Ramos (cell line): ENCODE results near the gene MAPK7.

Source experiments
- in situ Hi-C: fragments of 300-500 bp; cut with MboI; formaldehyde crosslinking; loops from one replicate; pipeline ENCODE4 v1.14.3; 2022; ENCODE audit warnings: low sequenced_read_pairs; ENCODE audit not compliant: unreplicated experiment

Gene MAPK7

DNA sequence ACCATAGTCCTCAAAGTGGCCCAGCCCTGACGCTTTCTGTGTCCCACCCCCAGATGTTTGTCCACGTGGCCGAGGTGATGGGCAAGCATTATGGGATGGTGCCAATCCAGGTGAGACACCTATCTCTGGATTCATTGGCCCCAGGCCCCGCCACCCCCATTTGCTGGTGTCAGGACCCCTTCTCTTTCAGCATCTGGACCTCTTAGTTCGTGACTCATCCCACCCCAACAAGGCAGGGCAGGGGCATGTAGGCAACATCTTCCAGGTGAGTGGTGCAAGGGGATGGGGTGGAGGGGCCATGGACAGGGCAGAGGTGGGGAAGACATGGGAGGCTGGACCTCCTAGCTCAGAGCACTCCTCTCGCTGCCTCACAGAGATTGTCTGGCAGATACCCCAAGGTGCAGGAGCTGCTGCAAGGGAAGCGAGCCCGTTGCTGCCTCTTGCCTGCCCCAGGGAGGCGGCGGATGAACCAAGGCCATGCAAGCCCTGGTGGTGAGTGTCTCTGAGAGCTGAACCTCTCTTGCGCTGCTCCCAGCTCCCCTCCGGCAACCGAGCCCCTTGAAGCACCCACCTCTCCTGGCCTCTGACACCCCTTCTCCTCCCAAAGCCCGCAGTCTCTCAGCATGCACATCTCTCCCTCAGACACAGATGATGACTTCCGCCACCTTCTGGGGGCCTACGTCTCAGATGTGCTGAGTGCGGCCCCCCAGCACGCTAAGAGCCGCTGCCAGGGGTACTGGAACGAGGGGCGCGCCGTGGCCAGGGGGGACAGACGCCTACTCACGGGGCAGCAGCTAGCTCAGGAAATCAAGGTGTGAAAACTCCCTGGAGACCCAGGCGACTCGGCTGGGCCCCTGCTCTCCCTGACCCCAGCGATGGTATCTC is 36.3 kb downstream of the MAPK7 start:
- in situ Hi-C loops: no loop called here

- in situ Hi-C loops: no loop called here
Observed at GRCh38 chr17:19415311-19415710, 37.0 kb downstream of the MAPK7 start.

DNA sequence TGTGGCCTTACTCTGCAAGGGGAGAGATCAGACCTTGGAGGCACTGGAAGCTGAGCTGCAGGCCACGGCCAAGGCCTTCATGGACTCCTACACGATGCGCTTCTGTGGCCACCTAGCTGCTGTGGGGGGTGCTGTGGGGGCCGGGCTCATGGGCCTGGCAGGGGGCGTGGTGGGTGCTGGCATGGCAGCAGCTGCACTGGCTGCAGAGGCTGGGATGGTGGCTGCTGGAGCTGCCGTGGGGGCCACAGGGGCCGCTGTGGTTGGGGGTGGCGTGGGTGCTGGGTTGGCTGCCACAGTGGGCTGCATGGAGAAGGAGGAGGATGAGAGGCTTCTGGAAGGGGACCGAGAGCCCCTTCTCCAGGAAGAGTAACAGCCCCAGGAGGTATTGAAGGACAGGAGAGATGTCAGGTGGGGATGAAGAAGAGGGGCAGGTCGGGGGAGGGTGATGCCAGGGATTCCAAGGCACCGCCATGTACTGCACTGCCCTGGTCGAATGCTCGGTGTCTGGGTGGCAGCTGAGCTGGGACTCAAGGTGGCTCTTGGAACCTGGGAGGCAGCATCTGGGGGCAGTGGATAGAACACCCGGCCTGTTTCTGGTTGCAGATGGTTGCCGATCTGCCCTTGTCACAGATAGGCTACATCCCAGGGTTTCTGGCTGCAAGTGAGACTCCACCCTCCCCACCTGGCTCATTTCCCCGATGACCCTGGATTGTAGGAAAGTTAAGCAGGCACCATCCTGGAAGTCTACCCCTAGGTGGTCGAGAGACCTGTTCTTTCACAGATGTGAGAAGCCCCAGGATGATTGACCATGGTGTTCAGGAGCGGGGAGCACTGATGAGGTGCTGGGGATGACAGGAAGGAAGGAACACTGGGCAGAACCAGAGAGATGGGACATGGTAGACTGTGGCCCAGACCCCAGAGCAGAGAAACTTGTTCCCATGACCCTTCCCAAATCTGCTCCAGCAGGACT is 37.8 kb downstream of the MAPK7 start:
- in situ Hi-C loops: no loop called here

GRCh38 chr17:19417611-19418010 is 39.3 kb downstream of the MAPK7 start:
- in situ Hi-C loops: no loop called here

GRCh38 chr17:19418251-19418992 is 40.1 kb downstream of the MAPK7 start:
- in situ Hi-C loops: no loop called here

DNA sequence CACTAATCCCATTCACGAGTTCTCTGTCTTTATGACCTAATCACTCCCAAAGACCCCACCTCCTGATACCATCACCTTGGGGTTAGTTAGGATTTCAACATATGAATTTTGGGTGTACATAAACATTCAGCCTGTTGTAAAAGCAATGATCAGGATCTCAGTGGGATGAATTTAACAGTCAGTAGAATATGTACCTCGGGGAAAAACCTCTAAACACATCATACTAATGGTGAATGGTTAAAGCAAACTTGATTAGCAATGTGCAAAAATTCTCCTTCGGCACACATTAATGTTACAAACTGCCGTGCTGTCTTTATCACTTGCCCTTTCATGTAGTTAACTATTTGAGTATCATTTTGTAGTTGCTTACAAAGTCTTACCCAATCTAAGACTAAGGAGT is 42.9 kb downstream of the MAPK7 start:
- in situ Hi-C loops: no loop called here

- in situ Hi-C loops: no loop called here
Observed at GRCh38 chr17:19421926-19422325, 43.6 kb downstream of the MAPK7 start.

- in situ Hi-C loops: no loop called here
Observed at GRCh38 chr17:19424934-19425868, 46.9 kb downstream of the MAPK7 start.

- in situ Hi-C loops: no loop called here
Observed at GRCh38 chr17:19426631-19427030, 48.3 kb downstream of the MAPK7 start.

- in situ Hi-C loops: no loop called here
Observed at GRCh38 chr17:19431691-19432090, 53.4 kb downstream of the MAPK7 start.
